Measurements from ENCODE around the gene MEIOC. TPM values are rescaled to one million over a fixed set of nuclear protein-coding genes. Genes with fewer than 3 reads are reported as not detected.

The MEIOC gene
- total RNA-seq, 6 experiments from 2014 or later: not detected

DNA sequence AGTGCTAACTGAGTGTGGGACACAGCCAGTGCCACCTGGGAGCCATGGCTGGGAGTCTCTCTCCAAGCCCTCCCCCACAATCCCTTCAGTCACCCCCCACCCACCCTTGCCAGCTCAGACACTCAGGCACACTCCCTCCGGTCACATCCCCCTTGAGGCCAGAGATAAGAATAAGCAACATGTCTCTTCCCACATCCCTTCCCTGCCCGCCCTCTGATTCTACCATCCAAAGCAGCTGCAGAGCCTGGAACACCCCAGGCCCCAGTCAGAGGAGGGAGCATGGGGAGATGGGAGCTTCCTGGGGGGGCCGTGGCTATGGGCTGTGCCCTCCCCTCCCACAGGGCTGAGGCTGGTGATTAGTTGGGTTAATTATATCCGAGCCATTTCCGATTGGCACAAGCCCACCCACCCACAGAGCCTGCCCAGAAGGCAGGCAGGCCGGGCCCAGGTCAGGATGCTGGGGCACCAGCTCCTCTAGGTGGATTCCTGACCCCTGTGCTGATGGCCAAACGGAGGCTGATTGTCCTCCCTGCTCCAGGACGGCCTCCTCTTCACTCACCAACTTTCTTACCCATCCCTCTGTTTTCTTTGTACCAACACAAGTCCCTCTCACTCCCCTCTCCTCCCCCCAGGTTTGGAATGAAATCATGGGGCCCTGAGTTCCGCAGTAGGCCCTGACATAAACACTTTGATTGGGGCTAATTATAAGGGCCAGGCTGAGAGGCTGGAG lies 28.6 kb upstream of the MEIOC start:
- H3K36me3 ChIP-seq: no peaks in the 10 kb centered on the region
- TF ChIP-seq, protein P1, sequence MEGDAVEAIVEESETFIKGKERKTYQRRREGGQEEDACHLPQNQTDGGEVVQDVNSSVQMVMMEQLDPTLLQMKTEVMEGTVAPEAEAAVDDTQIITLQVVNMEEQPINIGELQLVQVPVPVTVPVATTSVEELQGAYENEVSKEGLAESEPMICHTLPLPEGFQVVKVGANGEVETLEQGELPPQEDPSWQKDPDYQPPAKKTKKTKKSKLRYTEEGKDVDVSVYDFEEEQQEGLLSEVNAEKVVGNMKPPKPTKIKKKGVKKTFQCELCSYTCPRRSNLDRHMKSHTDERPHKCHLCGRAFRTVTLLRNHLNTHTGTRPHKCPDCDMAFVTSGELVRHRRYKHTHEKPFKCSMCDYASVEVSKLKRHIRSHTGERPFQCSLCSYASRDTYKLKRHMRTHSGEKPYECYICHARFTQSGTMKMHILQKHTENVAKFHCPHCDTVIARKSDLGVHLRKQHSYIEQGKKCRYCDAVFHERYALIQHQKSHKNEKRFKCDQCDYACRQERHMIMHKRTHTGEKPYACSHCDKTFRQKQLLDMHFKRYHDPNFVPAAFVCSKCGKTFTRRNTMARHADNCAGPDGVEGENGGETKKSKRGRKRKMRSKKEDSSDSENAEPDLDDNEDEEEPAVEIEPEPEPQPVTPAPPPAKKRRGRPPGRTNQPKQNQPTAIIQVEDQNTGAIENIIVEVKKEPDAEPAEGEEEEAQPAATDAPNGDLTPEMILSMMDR (IDR thresholded peaks at IDR 0.05): no peak
- no peak for TF ChIP-seq POLR2A (IDR thresholded peaks at IDR 0.05)
- WGBS (ENCODE audit: insufficient coverage, low coverage, low lambda C conversion rate, missing lambda C conversion rate): 60% methylated on average over 3 of the region's 9 CpGs
- H3K9me3 ChIP-seq: no peaks in the 10 kb centered on the region
- no peak overlapping the region for H3K4me3 ChIP-seq
- H3K27ac ChIP-seq: no peak overlapping the region
- no peaks in the 10 kb centered on the region for H3K27me3 ChIP-seq
- intact Hi-C loops (cut with DNase I): no loop called here
- ATAC-seq (peak in 1 of 4 donors; percentile 22), DNase-seq (no peak)
- H3K4me1 ChIP-seq: no peaks in the 10 kb centered on the region

DNA sequence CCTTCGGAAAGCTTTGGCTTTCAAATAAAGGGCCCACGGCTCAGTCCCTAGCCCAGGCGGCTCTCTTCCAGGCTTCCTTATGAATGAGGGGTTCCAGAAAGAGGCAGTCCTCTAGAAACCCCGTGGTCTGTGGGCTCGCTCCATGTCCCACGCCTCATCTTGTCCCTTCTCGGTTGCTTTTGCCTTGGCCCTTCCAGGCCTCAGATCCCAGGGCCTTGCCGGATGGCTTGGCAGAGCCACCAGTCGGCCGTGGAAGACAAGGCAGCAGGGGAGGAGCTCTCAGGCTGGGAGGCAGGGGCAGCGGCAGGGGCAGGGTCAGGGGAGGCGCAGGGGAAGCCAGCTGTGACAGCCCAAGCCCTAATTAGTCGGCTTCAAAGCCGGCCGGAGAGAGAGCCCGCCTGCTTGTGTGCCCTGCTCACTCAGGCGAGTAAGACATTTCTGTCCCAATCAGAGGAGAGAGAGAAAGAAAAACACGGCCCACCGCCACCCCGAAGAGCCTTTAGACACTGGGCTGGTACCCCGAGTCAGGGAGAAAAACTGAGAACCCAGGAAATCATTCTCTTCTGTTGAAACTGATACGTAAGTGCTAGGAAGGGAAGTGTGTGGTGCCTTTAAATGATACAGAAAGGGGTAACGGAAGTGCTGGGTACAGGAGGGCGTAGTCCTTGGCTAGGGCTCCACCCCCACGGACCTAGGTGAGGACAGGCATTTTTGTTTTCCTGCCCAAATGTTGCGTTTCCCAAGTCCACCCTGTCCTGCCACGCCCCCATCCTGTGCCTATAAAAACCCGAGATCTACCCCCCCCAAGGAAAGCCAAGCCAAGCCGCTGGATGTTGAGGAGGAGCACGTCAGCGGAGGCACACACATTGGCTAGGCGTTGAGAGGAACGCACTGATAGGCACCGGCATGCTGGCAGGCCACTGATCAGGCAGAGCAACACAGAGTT lies 27.8 kb upstream of the MEIOC start:
- Histone ChIP-seq H3K4me3 (no peak overlapping the region), H3K9me3 (no peaks in the 10 kb centered on the region), H3K27ac (no peak overlapping the region), H3K27me3 (no peaks in the 10 kb centered on the region), H3K36me3 (no peaks in the 10 kb centered on the region), H3K4me1 (no peaks in the 10 kb centered on the region)
- intact Hi-C loops (cut with DNase I): no loop called here
- DNase-seq (peak in 2 of 3 donors; percentile 32 to 57), ATAC-seq (peak; percentile 25 to 68 (median 33))
- TF ChIP-seq, protein P1 (IDR thresholded peaks at IDR 0.05): no peak
- no peak for TF ChIP-seq POLR2A (IDR thresholded peaks at IDR 0.05)
- 60% methylated on average over 24 of the region's 34 CpGs for WGBS (ENCODE audit: insufficient coverage, low coverage, low lambda C conversion rate, missing lambda C conversion rate)

DNA sequence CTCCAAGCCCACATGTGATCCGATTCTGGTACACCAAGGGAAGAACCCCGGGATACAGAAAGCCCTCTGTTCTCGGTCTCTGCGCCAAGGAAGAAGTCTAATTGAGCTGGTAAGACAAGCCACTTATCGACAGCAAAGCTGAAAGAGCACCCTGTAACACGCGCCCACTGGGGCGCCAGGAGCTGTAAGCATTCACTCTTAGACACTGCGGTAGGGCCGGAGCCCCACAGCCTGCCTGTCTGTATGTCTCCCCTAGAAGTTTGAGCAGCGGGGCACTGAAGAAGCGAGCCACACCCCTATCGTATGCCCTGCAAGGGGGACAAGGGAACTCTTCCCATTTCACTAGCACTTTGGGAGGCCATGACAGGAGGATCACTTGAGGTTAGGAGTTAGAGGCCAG lies 27.0 kb upstream of the MEIOC start:
- H3K36me3 ChIP-seq: no peaks in the 10 kb centered on the region
- H3K9me3 ChIP-seq: no peaks in the 10 kb centered on the region
- H3K27me3 ChIP-seq: no peaks in the 10 kb centered on the region
- WGBS (ENCODE audit: insufficient coverage, low coverage, low lambda C conversion rate, missing lambda C conversion rate): 80% methylated on average over 7 of the region's 13 CpGs
- no peaks in the 10 kb centered on the region for H3K4me1 ChIP-seq
- TF ChIP-seq, protein P1 (IDR thresholded peaks at IDR 0.05): no peak
- TF ChIP-seq POLR2A (IDR thresholded peaks at IDR 0.05): no peak
- no peak overlapping the region for H3K4me3 ChIP-seq
- DNase-seq (no peak), ATAC-seq (no peak)
- no peak overlapping the region for H3K27ac ChIP-seq
- intact Hi-C loops (cut with DNase I): no loop called here

DNA sequence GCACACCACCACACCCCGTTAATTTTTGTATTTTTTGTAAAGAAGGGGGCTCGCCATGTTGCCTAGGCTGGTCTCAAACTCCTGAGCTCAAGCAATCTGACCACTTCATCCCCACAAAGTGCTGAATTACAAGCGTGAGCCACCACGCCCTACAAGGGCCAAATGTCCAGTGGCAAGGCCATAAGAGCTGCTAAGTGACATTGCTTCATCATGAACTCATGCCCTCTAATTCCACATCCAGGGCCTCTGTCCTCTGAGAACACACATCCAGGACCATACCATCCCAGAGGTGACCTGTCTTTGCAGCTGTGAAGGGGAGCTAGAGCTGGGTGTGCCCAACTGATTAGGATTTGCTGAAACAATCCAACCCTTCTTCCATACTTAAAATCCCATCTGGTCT lies 25.6 kb upstream of the MEIOC start:
- Histone ChIP-seq H3K9me3 (no peaks in the 10 kb centered on the region), H3K36me3 (no peaks in the 10 kb centered on the region), H3K27ac (no peak overlapping the region), H3K27me3 (no peaks in the 10 kb centered on the region), H3K4me3 (no peak overlapping the region), H3K4me1 (no peaks in the 10 kb centered on the region)
- WGBS (ENCODE audit: insufficient coverage, low coverage, low lambda C conversion rate, missing lambda C conversion rate): 68% methylated on average over 4 of the region's 4 CpGs
- intact Hi-C loops (cut with DNase I): no loop called here
- DNase-seq (no peak), ATAC-seq (no peak)
- TF ChIP-seq POLR2A (IDR thresholded peaks at IDR 0.05): no peak
- TF ChIP-seq, protein P1 (IDR thresholded peaks at IDR 0.05): no peak
